Tibial nerve (tissue), 4 donors: Measurements from ENCODE around the gene RBM25. TPM values are rescaled to one million over a fixed set of nuclear protein-coding genes. Genes with fewer than 3 reads are reported as not detected.
"Not testable (repeated sequence)": the region's sequence is repeated elsewhere in the genome, so short reads cannot be mapped to it uniquely, and the experiment has no call there.

Source experiments
- DNase-seq, 2 donors: peaks; one replicate each; pipeline ENCODE4 v3.0.0-alpha.2; 2019; ENCODE audit warnings: low spot score in 2 of 2
- H3K27ac ChIP-seq, 4 donors: fragments of 200-600 bp; sonication (generic) in 3 of 4; one replicate each; pipeline ENCODE4 v1.5.1; 2017 to 2019; ENCODE audit warnings: mild to moderate bottlenecking in 1 of 4
- H3K27me3 ChIP-seq, 2 donors: fragments of 200-600 bp; sonication (generic) in 1 of 2; one replicate each; pipeline versions ENCODE4 v1.5.1 to v1.6.0; 2017 to 2019
- H3K36me3 ChIP-seq, 3 donors: fragments of 200-600 bp; sonication (generic); one replicate each; pipeline ENCODE4 v1.5.1; 2018 to 2019
- H3K4me1 ChIP-seq, 4 donors: fragments of 200-600 bp; sonication (generic) in 3 of 4; one replicate each; pipeline ENCODE4 v1.5.1; 2017 to 2019
- H3K4me3 ChIP-seq, 4 donors: fragments of 200-600 bp; sonication (generic) in 3 of 4; one replicate each; pipeline ENCODE4 v1.5.1; 2017 to 2019; ENCODE audit warnings: mild to moderate bottlenecking in 1 of 4, moderate library complexity in 1 of 4
- H3K9me3 ChIP-seq, 4 donors: fragments of 200-600 bp; sonication (generic) in 3 of 4; one replicate each; pipeline ENCODE4 v1.5.1; 2017 to 2019
- EP300 ChIP-seq, 2 donors: sonication (generic); formaldehyde crosslinking; IDR thresholded peaks; one replicate each; pipeline ENCODE4 v1.6.1; 2017; ENCODE audit warnings: antibody characterized with exemption in 2 of 2, mild to moderate bottlenecking in 1 of 2
- POLR2A ChIP-seq, 2 donors: fragments of 450-650 bp; IDR thresholded peaks; one replicate each; pipeline ENCODE4 v1.6.1; 2017; ENCODE audit warnings: antibody characterized with exemption in 2 of 2, mild to moderate bottlenecking in 2 of 2, moderate library complexity in 2 of 2
- WGBS, 2 donors: methylation state at CpG; one replicate each; pipeline ENCODE4 v1.1.5; 2018; 5-methylcytosine and 5-hydroxymethylcytosine counted together
- total RNA-seq, 4 donors: library from RNA; depleted of rRNA; stranded (reverse); fragments of >200 nt; gene quantifications; one replicate each; pipeline ENCODE4 v1.1.0, GENCODE V29; 2016
- TF ChIP-seq, protein P1 (sequence below), 5 experiments: fragments of 200-600 bp in 3 of 5; fragments of 450-650 bp in 2 of 5; sonication (generic) in 3 of 5; IDR thresholded peaks; one replicate each; pipeline ENCODE4 v1.5.1; 2016 to 2019; ENCODE audit warnings: antibody characterized with exemption in 5 of 5, mild to moderate bottlenecking in 3 of 5, moderate library complexity in 2 of 5

RBM25 gene
- total RNA-seq, 4 donors from 2014 or later = 87.4 to 120 (median 101) TPM

DNA sequence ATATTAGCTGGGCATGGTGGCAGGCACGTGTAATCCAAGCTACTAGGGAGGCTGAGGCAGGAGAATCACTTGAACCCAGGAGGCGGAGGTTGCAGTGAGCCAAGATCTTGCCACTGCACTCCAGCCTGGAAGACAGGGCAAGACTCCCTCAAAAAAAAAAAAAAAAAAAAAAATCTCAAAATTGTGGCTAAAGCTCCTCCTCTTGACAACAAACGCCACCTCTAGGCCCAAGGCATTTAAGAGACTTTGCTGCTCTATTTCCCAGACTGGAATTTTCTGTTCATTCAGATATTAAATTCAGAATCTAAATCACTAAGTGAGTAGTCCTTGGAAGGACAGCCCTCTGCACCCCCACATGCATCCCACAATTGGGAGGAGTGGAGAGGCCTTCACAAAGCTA, 32.8 kb upstream of the RBM25 start:
- peak overlapping the region in 1 of 4 donors; percentile 97 for H3K27ac ChIP-seq
- 58 to 69% methylated on average over 3 of the region's 3 CpGs for WGBS, 2 donors

DNA sequence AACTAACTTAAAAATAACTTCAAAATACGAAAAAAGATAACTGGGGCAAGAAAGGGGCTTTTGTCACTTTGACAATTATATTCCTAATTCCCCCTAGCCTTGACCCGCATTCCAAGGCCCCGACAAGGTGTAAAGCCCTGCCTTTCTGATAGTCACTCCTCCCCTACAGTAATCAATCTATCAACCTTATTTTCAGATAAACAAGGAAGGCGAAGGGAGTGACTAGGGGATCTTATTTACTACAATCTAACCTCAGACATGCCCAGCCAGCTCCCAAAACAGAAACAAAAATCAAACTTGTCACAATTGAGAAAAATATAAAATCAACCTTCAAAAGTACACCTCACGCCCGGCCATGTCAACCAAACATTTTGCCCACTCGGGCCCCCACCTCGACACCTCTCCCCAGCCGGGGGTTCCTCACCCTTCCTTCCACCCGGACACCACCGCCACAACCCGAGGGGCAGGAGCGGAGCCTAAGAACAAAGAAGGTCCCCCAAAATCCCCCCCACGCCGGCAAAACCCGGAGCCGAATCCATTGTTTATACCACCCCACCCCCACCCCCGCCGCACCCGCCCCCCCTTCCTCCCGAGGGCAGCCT, 32.0 kb upstream of the RBM25 start:
- Histone ChIP-seq H3K27ac (peak overlapping the region; percentile 80 to 97 (median 90)), H3K36me3 (peaks cover 0 to 21% (median 4%) of the 10 kb centered on the region in 3 donors), H3K27me3 (no peaks in the 10 kb centered on the region), H3K9me3 (no peaks in the 10 kb centered on the region), H3K4me3 (peak overlapping the region; percentile 75 to 97 (median 86)), H3K4me1 (peaks cover 0 to 49% (median 16%) of the 10 kb centered on the region in 4 donors)
- 2 to 4% methylated on average over 13 to 21 of the region's 21 CpGs for WGBS, 2 donors
- TF ChIP-seq EP300 (IDR thresholded peaks at IDR 0.05) (no peak), POLR2A (IDR thresholded peaks at IDR 0.05) (no peak)
- TF ChIP-seq, protein P1, sequence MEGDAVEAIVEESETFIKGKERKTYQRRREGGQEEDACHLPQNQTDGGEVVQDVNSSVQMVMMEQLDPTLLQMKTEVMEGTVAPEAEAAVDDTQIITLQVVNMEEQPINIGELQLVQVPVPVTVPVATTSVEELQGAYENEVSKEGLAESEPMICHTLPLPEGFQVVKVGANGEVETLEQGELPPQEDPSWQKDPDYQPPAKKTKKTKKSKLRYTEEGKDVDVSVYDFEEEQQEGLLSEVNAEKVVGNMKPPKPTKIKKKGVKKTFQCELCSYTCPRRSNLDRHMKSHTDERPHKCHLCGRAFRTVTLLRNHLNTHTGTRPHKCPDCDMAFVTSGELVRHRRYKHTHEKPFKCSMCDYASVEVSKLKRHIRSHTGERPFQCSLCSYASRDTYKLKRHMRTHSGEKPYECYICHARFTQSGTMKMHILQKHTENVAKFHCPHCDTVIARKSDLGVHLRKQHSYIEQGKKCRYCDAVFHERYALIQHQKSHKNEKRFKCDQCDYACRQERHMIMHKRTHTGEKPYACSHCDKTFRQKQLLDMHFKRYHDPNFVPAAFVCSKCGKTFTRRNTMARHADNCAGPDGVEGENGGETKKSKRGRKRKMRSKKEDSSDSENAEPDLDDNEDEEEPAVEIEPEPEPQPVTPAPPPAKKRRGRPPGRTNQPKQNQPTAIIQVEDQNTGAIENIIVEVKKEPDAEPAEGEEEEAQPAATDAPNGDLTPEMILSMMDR (IDR thresholded peaks at IDR 0.05) = no peak
- peak in 1 of 2 donors; percentile 6 for DNase-seq

More for the DNA sequence above, 32.8 kb upstream of the RBM25 start:
- Histone ChIP-seq H3K27me3 (no peaks in the 10 kb centered on the region), H3K36me3 (peaks cover 0 to 28% (median 4%) of the 10 kb centered on the region in 3 donors), H3K4me3 (peak overlapping the region in 3 of 4 donors; percentile 75 to 97 (median 85)), H3K9me3 (no peaks in the 10 kb centered on the region), H3K4me1 (peaks cover 0 to 49% (median 16%) of the 10 kb centered on the region in 4 donors)
- DNase-seq = no peak
- TF ChIP-seq, protein P1 (IDR thresholded peaks at IDR 0.05) = no peak
- no peak for TF ChIP-seq EP300 (IDR thresholded peaks at IDR 0.05)
- TF ChIP-seq POLR2A (IDR thresholded peaks at IDR 0.05) = no peak

DNA sequence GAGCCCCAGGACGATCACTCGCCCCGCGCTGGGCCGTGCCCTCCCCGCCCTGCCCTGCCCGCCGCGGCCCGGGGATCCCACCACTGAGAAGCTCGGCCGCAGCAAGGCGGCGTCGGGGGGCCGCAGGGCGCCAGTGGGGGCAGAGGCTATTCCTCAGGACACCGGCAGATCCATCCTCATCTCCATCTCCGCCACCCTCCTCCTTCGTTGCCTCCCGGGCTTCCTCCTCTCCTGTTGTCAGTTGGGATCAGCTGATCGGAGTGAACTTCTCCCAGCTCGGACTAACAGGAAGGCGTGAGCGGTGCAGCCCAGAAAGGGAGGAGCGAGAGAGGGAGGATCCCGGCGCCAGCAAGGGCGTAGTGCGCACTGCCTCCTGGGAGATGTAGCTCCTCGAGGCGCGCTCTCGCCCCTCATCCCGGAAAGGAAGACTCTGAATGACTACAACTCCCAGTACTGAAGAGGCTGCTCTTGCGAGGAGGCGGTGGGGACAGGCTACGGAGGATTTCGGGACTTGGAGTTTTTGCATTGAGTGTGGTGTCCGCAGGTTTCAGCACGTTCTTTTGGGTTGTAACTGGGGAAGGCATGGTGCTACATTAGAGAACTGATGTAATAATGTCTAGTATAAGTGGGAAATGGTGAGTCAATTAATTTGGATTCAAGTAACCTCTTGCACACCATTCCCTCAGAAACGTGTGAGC, 31.3 kb upstream of the RBM25 start, which contains the start of gene ZFYVE1:
TSS of gene ZFYVE1 (minus strand) at position 262 of the 698 bp plus-strand sequence. CDS start 2,598 bp downstream, outside the sequence.
- WGBS, 2 donors = 1 to 2% methylated on average over 20 to 25 of the region's 42 CpGs
- peak within 1 kb of the TSS; percentile 80 to 97 (median 90) for H3K27ac ChIP-seq
- DNase-seq = peak; percentile 92 to 93
- peaks cover 0 to 42% (median 16%) of the 10 kb centered on the region in 4 donors for H3K4me1 ChIP-seq
- no peaks in the 10 kb centered on the region for H3K27me3 ChIP-seq
- H3K9me3 ChIP-seq = no peaks in the 10 kb centered on the region
- peaks cover 0 to 21% (median 4%) of the 10 kb centered on the region in 3 donors for H3K36me3 ChIP-seq
- peak; percentile 85 to 98 for TF ChIP-seq EP300 (IDR thresholded peaks at IDR 0.05)
- TF ChIP-seq, protein P1 (IDR thresholded peaks at IDR 0.05) = peak in 1 of 5 experiments; percentile 30
- peak; percentile 63 to 85 for TF ChIP-seq POLR2A (IDR thresholded peaks at IDR 0.05)
- H3K4me3 ChIP-seq = peak within 1 kb of the TSS; percentile 75 to 97 (median 86)

DNA sequence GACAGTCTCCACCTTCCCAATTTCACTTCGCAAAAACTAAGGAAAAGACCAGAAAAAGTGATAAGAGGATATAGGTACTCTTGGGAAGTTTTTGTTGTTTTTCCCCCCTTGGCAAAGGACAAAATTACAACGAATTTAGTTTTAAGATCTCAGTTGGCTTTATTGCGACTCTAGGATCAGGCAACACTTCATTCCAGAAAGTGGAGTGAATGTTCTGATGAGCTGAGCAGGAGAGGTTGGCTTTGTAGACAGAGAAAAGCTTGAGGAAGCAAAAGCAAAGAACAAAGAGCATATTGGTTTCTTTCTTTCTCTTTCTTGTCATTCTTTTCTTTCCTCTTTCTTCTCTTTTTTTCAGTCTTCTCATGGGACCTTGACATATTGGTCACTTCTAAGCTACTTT, 30.8 kb upstream of the RBM25 start:
- DNase-seq = no peak
- WGBS, 2 donors = 49% methylated on average over 3 of the region's 3 CpGs
- peaks cover 0 to 17% (median 4%) of the 10 kb centered on the region in 3 donors for H3K36me3 ChIP-seq
- TF ChIP-seq EP300 (IDR thresholded peaks at IDR 0.05) (no peak), POLR2A (IDR thresholded peaks at IDR 0.05) (no peak)
- TF ChIP-seq, protein P1 (IDR thresholded peaks at IDR 0.05) = no peak
- H3K4me1 ChIP-seq = peaks cover 0 to 37% (median 11%) of the 10 kb centered on the region in 4 donors
- no peaks in the 10 kb centered on the region for H3K9me3 ChIP-seq
- H3K27me3 ChIP-seq = no peaks in the 10 kb centered on the region
- H3K4me3 ChIP-seq = peak overlapping the region; percentile 18 to 97 (median 80)
- peak overlapping the region in 1 of 4 donors; percentile 96 for H3K27ac ChIP-seq

DNA sequence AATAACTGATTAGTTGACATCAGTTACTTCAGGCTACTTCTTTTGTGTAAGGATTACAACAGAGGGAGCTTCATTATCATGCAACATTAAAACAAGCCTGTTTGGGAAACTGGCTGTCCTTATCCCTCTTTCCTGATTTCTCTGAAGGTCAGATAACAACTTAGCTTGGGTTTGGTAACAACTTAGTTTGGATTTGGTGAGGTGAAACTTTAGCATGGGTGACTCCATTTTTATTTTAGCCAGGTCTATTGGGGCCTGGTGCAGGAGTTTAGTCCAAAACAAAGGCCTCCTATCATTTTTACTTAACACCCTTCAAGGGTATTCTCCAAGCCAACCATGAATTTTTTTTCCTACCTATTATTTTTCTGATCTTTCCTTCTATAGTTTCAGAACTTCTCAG, 30.4 kb upstream of the RBM25 start:
- H3K4me3 ChIP-seq = no peak overlapping the region
- H3K36me3 ChIP-seq = peaks cover 0 to 14% (median 4%) of the 10 kb centered on the region in 3 donors

DNA sequence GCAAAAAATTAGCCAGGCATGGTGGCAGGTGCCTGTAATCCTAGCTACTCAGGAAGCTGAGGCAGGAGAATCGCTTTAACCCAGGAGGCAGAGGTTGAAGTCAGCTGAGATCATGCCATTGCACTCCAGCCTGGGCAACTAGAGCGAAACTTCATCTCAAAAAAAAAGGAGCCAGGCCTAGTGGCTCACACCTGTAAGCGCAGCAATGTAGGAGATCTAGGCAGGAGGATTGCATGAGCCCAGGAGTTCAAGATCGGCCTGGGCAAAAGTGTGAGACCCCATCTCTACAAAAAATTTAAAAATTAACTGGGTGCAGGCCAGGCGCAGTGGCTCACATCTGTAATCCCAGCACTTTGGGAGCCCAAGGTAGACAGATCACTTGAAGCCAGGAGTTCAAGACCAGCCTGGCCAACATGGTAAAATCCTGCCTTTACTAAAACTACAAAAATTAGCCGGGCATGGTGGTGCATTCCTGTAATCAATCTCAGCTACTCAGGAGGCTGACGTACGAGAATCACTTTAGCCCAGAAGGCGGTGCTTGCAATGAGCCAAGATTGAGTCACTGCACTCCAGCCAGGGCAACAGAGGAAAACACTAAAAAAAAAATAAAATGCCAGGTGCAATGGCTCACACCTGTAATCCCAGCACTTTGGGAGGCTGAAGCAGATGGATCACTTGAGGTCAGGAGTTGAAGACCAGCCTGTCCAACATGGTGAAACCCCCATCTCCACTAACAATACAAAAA, 21.5 kb upstream of the RBM25 start:
- not testable (repeated sequence) for H3K4me3 ChIP-seq, H3K27me3 ChIP-seq, H3K4me1 ChIP-seq, DNase-seq, H3K27ac ChIP-seq, H3K36me3 ChIP-seq, H3K9me3 ChIP-seq
- WGBS, 2 donors = 89 to 90% methylated on average over 9 of the region's 9 CpGs

More for the DNA sequence above, 30.4 kb upstream of the RBM25 start:
- Histone ChIP-seq H3K4me1 (peaks cover 0 to 34% (median 8%) of the 10 kb centered on the region in 4 donors), H3K27ac (no peak overlapping the region), H3K9me3 (no peaks in the 10 kb centered on the region), H3K27me3 (no peaks in the 10 kb centered on the region)
- no peak for DNase-seq
- no peak for TF ChIP-seq EP300 (IDR thresholded peaks at IDR 0.05)
- TF ChIP-seq, protein P1 (IDR thresholded peaks at IDR 0.05) = no peak
